ENCODE data around the gene PPIL4. TPM values are rescaled to one million over a fixed set of nuclear protein-coding genes. Genes with fewer than 3 reads are reported as not detected.
"Not testable (repeated sequence)": the region's sequence is repeated elsewhere in the genome, so short reads cannot be mapped to it uniquely, and the experiment has no call there.

Gene PPIL4
- total RNA-seq, 1 donor from 2014 or later, result 38.1 TPM

GRCh38 chr6:149483334-149483725 lies 62.5 kb downstream of the PPIL4 start:
- no peak for DNase-seq

- no peak for DNase-seq
Measured at GRCh38 chr6:149482545-149483333, 63.1 kb downstream of the PPIL4 start.

GRCh38 chr6:149480502-149481280 lies 65.2 kb downstream of the PPIL4 start:
- no peak for DNase-seq

GRCh38 chr6:149478631-149479314 lies 67.1 kb downstream of the PPIL4 start:
- no peak for DNase-seq

- no peak for DNase-seq
Measured at GRCh38 chr6:149477544-149477943, 68.3 kb downstream of the PPIL4 start.

- no peak for DNase-seq
Measured at GRCh38 chr6:149476789-149477455, 68.9 kb downstream of the PPIL4 start.

- no peak for DNase-seq
Measured at GRCh38 chr6:149474108-149474935, 71.5 kb downstream of the PPIL4 start.

- DNase-seq, result no peak
Measured at GRCh38 chr6:149473080-149474052, 72.5 kb downstream of the PPIL4 start.

- DNase-seq, result no peak
Measured at GRCh38 chr6:149472241-149472640, 73.6 kb downstream of the PPIL4 start.

GRCh38 chr6:149471801-149472200 lies 74.0 kb downstream of the PPIL4 start:
- no peak for DNase-seq

- DNase-seq, result no peak
Measured at GRCh38 chr6:149470948-149471347, 74.9 kb downstream of the PPIL4 start.

GRCh38 chr6:149468179-149468578 lies 77.7 kb downstream of the PPIL4 start:
- DNase-seq, result no peak

- no peak for DNase-seq
Measured at GRCh38 chr6:149467265-149467664, 78.6 kb downstream of the PPIL4 start.

GRCh38 chr6:149464411-149464810 lies 81.4 kb downstream of the PPIL4 start:
- no peak for DNase-seq

GRCh38 chr6:149463781-149464180 lies 82.1 kb downstream of the PPIL4 start:
- no peak for DNase-seq

GRCh38 chr6:149462712-149463111 lies 83.1 kb downstream of the PPIL4 start:
- DNase-seq, result not testable (repeated sequence)

- no peak for DNase-seq
Measured at GRCh38 chr6:149461670-149462069, 84.2 kb downstream of the PPIL4 start.

GRCh38 chr6:149460249-149460648 lies 85.6 kb downstream of the PPIL4 start:
- DNase-seq, result not testable (repeated sequence)

GRCh38 chr6:149459761-149460160 lies 86.1 kb downstream of the PPIL4 start:
- DNase-seq, result no peak

- no peak for DNase-seq
Measured at GRCh38 chr6:149458806-149459205, 87.0 kb downstream of the PPIL4 start.
